GM12874 (cell line): ENCODE data around the gene TMEM244.

Experiments
- TF ChIP-seq, protein P1 (sequence below): IDR thresholded peaks from 2 replicates; pipeline ENCODE4 v1.5.1; 2011; ENCODE audit warnings: low read depth, mild to moderate bottlenecking, control low read depth, low read length, moderate library complexity; ENCODE audit not compliant: insufficient read depth

The TMEM244 gene

GRCh38 chr6:129866688-129867087, 5.6 kb upstream of the TMEM244 start:
- TF ChIP-seq, protein P1, sequence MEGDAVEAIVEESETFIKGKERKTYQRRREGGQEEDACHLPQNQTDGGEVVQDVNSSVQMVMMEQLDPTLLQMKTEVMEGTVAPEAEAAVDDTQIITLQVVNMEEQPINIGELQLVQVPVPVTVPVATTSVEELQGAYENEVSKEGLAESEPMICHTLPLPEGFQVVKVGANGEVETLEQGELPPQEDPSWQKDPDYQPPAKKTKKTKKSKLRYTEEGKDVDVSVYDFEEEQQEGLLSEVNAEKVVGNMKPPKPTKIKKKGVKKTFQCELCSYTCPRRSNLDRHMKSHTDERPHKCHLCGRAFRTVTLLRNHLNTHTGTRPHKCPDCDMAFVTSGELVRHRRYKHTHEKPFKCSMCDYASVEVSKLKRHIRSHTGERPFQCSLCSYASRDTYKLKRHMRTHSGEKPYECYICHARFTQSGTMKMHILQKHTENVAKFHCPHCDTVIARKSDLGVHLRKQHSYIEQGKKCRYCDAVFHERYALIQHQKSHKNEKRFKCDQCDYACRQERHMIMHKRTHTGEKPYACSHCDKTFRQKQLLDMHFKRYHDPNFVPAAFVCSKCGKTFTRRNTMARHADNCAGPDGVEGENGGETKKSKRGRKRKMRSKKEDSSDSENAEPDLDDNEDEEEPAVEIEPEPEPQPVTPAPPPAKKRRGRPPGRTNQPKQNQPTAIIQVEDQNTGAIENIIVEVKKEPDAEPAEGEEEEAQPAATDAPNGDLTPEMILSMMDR = no peak

- TF ChIP-seq, protein P1 = no peak
Measured at GRCh38 chr6:129866256-129866655, 5.1 kb upstream of the TMEM244 start.

DNA sequence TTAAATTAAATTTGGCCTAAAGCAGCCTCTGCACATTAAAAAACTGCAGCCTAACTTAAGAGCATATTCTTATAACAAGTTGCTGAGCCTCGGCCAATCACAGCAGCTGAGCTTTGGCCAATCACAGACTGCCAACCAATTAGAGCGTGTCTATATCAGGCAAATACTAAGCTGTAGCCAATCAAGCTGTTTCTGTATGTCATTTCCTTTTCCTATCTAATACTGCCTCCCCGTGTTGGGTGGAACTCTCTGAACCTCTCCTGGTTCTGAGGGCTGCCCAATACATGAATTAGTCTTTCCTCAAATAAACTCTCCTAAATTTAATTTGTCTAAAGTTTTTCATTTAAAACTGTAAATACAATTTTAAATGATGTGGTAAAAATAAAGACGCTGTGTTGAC, 3.9 kb upstream of the TMEM244 start:
- TF ChIP-seq, protein P1 = no peak

- TF ChIP-seq, protein P1 = no peak
Measured at GRCh38 chr6:129863664-129864063, 2.5 kb upstream of the TMEM244 start.

GRCh38 chr6:129859524-129859923, 1.6 kb downstream of the TMEM244 start:
- TF ChIP-seq, protein P1 = no peak

DNA sequence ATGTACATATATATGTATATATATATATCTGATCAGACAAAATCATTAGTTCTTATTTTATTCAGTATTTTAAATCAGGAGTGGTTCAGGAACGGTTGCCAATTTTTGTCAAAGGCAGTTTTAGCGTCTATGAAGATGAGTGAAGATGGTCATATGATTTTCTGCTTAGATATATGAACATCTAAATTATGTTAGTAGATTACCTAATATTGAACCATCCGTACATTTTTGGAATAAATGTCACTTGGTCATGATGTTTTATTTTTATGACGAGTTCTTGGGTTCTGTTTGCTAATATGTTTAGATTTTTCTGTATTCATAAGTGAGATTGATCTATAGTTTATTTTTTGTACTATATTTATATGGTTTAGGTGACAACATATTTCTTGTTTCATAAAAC, 3.3 kb downstream of the TMEM244 start:
- TF ChIP-seq, protein P1 = no peak

GRCh38 chr6:129853996-129854711, 7.0 kb downstream of the TMEM244 start:
- TF ChIP-seq, protein P1 = no peak
